GM12878 (cell line): ENCODE results near the gene PHF2. TPM values are rescaled to one million over a fixed set of nuclear protein-coding genes. Genes with fewer than 3 reads are reported as not detected.

Source experiments
- ATAC-seq: fragments of 200-7000 bp; cut with Tn5 transposase; 3 replicates; pipeline ENCODE4 v1.9.1; 2020; ENCODE audit warnings: mild to moderate bottlenecking, moderate library complexity
- BruUV-seq: library from RNA; stranded (reverse); fragments of 400-500 nt; replicated peaks from 2 replicates; lab custom pipeline; 2021; lab: Mats Ljungman, UMichigan
- CTCF ChIA-PET: fragments of 300-600 bp; sonication (Branson Sonifier 250); formaldehyde crosslinking; extraction: SDS; loops from one replicate; lab custom pipeline; 2021; ENCODE audit warnings: inconsistent platforms; lab: Yijun Ruan, JAX
- POLR2A ChIA-PET: fragments of 350-600 bp; formaldehyde crosslinking; extraction: SDS; loops from one replicate; lab custom pipeline; 2021; ENCODE audit warnings: inconsistent platforms; lab: Charles Lee
- RAD21 ChIA-PET: fragments of 300-600 bp; sonication (Branson Sonifier 250); formaldehyde crosslinking; loops from one replicate; lab custom pipeline; 2023; ENCODE audit warnings: antibody characterized with exemption; ENCODE audit not compliant: unreplicated experiment; lab: Charles Lee
- SMC1A ChIA-PET: fragments of 300-600 bp; sonication (Branson Sonifier 250); formaldehyde crosslinking; loops from one replicate; lab custom pipeline; 2023; ENCODE audit not compliant: unreplicated experiment, uncharacterized antibody; lab: Charles Lee
- DNase-seq: peaks from one replicate; pipeline ENCODE4 v3.0.0-alpha.2; 2011; ENCODE audit warnings: low read depth, low spot score
- FAIRE-seq: peaks from 3 replicates; lab custom pipeline; 2011; peaks lifted over from hg19 to GRCh38; lab: Jason Lieb, UNC
- H2AFZ ChIP-seq: 2 replicates; pipeline ENCODE4 v1.6.0; 2011; ENCODE audit warnings: low read depth, low read length, control low read depth; ENCODE audit not compliant: control insufficient read depth
- H3K27ac ChIP-seq: 2 replicates; pipeline ENCODE4 v1.5.1; 2011; ENCODE audit warnings: control low read depth; ENCODE audit not compliant: control insufficient read depth, insufficient read depth
- H3K27me3 ChIP-seq, 2 experiments: replicated peaks in 1 of 2; 2 replicates each; pipeline versions ENCODE4 v1.6.0 to v1.6.1; 2011; ENCODE audit warnings: low read length in 1 of 2; ENCODE audit not compliant: control insufficient read depth in 2 of 2, insufficient read depth in 2 of 2
- H3K36me3 ChIP-seq, 2 experiments: 2 replicates each; pipeline ENCODE4 v1.5.1; 2011; ENCODE audit warnings: low read length in 1 of 2; ENCODE audit not compliant: control insufficient read depth in 2 of 2, insufficient read depth in 2 of 2
- H3K4me1 ChIP-seq: 2 replicates; pipeline ENCODE4 v1.6.1; 2011; ENCODE audit warnings: mild to moderate bottlenecking, low read length, moderate library complexity, mixed read lengths; ENCODE audit not compliant: control insufficient read depth, insufficient read depth
- H3K4me2 ChIP-seq: 2 replicates; pipeline ENCODE4 v1.6.0; 2011; ENCODE audit warnings: control low read depth; ENCODE audit not compliant: control insufficient read depth, insufficient read depth
- H3K4me3 ChIP-seq: fragments of 200-600 bp; sonication (generic); 2 replicates; pipeline ENCODE4 v1.5.1; 2016
- H3K79me2 ChIP-seq: 2 replicates; pipeline ENCODE4 v1.6.0; 2011; ENCODE audit warnings: low read length; ENCODE audit not compliant: control insufficient read depth, insufficient read depth
- H3K9ac ChIP-seq: 2 replicates; pipeline ENCODE4 v1.8.0; 2011; ENCODE audit warnings: low read length, control low read depth, mixed read lengths; ENCODE audit not compliant: control insufficient read depth, insufficient read depth
- H3K9me3 ChIP-seq: replicated peaks from 3 replicates; pipeline ENCODE4 v1.5.1; 2011; ENCODE audit warnings: mild to moderate bottlenecking, low read length; ENCODE audit not compliant: control insufficient read depth, insufficient read depth
- H4K20me1 ChIP-seq: 2 replicates; pipeline ENCODE4 v1.6.0; 2011; ENCODE audit not compliant: control insufficient read depth, insufficient read depth
- CBX5 ChIP-seq: sonication (generic); IDR thresholded peaks from 2 replicates; pipeline ENCODE4 v1.6.1; 2016; ENCODE audit warnings: low read depth, moderate library complexity, mild to moderate bottlenecking, inconsistent platforms
- CHD2 ChIP-seq: IDR thresholded peaks from 2 replicates; pipeline ENCODE4 v1.6.1; 2011; ENCODE audit warnings: low read depth, low read length, improper control_type of control experiment, borderline replicate concordance
- EED ChIP-seq: sonication (generic); IDR thresholded peaks from 2 replicates; pipeline ENCODE4 v1.6.1; 2016; ENCODE audit warnings: antibody characterized with exemption, low read depth
- GABPA ChIP-seq: IDR thresholded peaks from 2 replicates; pipeline ENCODE4 v1.6.1; 2014; ENCODE audit warnings: antibody characterized with exemption, low read depth, mild to moderate bottlenecking, inconsistent platforms
- JUNB ChIP-seq: IDR thresholded peaks from 2 replicates; pipeline ENCODE4 v1.6.1; 2016; ENCODE audit warnings: antibody characterized with exemption, mild to moderate bottlenecking
- KAT2A ChIP-seq: conservative IDR thresholded peaks from 2 replicates; pipeline ENCODE4 v1.6.1; 2011; ENCODE audit warnings: low read depth, low read length; ENCODE audit not compliant: control insufficient read depth
- MEF2A ChIP-seq: IDR thresholded peaks from 2 replicates; pipeline ENCODE4 v1.6.1; 2011; ENCODE audit warnings: low read depth, mild to moderate bottlenecking, low read length, moderate library complexity; ENCODE audit not compliant: insufficient read depth
- PAX5 ChIP-seq: IDR thresholded peaks from 2 replicates; pipeline ENCODE4 v1.6.1; 2011; ENCODE audit warnings: low read depth, low read length, borderline replicate concordance
- RAD21 ChIP-seq: IDR thresholded peaks from 2 replicates; pipeline ENCODE4 v1.6.1; 2011; ENCODE audit warnings: mild to moderate bottlenecking, low read depth, low read length, moderate library complexity; ENCODE audit not compliant: insufficient read depth
- RCOR1 ChIP-seq: conservative IDR thresholded peaks from 2 replicates; pipeline ENCODE4 v1.6.1; 2012; ENCODE audit warnings: low read depth, low read length, improper control_type of control experiment
- SMAD1 ChIP-seq: fragments of 450-650 bp; IDR thresholded peaks from 2 replicates; pipeline ENCODE4 v1.6.1; 2018; ENCODE audit warnings: mild to moderate bottlenecking, low read depth; ENCODE audit not compliant: partially characterized antibody
- SMC3 ChIP-seq: IDR thresholded peaks from 2 replicates; pipeline ENCODE4 v1.6.1; 2011; ENCODE audit warnings: low read length, improper control_type of control experiment, borderline replicate concordance
- SREBF1 ChIP-seq: IDR thresholded peaks from 2 replicates; pipeline ENCODE4 v1.6.1; 2012; ENCODE audit warnings: mild to moderate bottlenecking, low read length
- ZNF622 ChIP-seq: fragments of 450-650 bp; IDR thresholded peaks from 2 replicates; pipeline ENCODE4 v1.6.1; 2017; ENCODE audit warnings: mild to moderate bottlenecking, inconsistent platforms
- WGBS: methylation state at CpG from one replicate; pipeline ENCODE4 v1.1.6; 2016; ENCODE audit warnings: low lambda C conversion rate; ENCODE audit not compliant: insufficient replicate concordance, insufficient coverage; ENCODE audit errors: missing lambda C conversion rate; 5-methylcytosine and 5-hydroxymethylcytosine counted together
- in situ Hi-C: fragments of 300-500 bp; cut with MboI; formaldehyde crosslinking; loops from 9 replicates; pipeline ENCODE4 v1.14.3; 2018; ENCODE audit warnings: mixed read lengths
- intact Hi-C: fragments of 100-400 bp; cut with micrococcal nuclease; formaldehyde crosslinking; loops from one replicate; pipeline ENCODE4 v1.14.2; 2022; ENCODE audit not compliant: unreplicated experiment
- polyA plus RNA-seq, 11 experiments: library from polyadenylated mRNA; depleted of rRNA in 4 of 11; unstranded in 6 of 11; stranded (reverse) in 5 of 11; fragments of >200 nt; fragmentation: Nextera tagmentation in 4 of 11; fragmentation: Illumina TruSeq in 1 of 11; extraction: Ambion mirVana in 4 of 11; extraction: Trizol in 1 of 11; gene quantifications; 1 replicate in 1 of 11; 2 replicates in 10 of 11; pipeline versions ENCODE4 v1.2.1 to v1.2.3, GENCODE V29; 2011 to 2016; ENCODE audit warnings: inconsistent platforms in 2 of 11, missing spikeins in 2 of 11, low read depth in 1 of 11
- total RNA-seq, 4 experiments: library from RNA; depleted of rRNA in 3 of 4; stranded (reverse); fragments of >200 nt in 3 of 4; fragmentation: Illumina TruSeq in 1 of 4; extraction: Trizol in 1 of 4; gene quantifications; 2 replicates each; pipeline versions ENCODE4 v1.2.1 to v1.2.3, GENCODE V29; 2013 to 2021
- TF ChIP-seq, protein P1 (sequence below): IDR thresholded peaks from 2 replicates; pipeline ENCODE4 v1.6.1; 2012; ENCODE audit warnings: improper control_type of control experiment, low read depth, low read length; ENCODE audit not compliant: insufficient replicate concordance
- TF ChIP-seq, protein P2 (sequence below): IDR thresholded peaks from 2 replicates; pipeline ENCODE4 v1.6.1; 2012; ENCODE audit warnings: low read depth, low read length, improper control_type of control experiment
- TF ChIP-seq, protein P3 (sequence below), 3 experiments: IDR thresholded peaks in 2 of 3; conservative IDR thresholded peaks in 1 of 3; 2 replicates each; pipeline ENCODE4 v1.5.1; 2011; ENCODE audit warnings: low read depth in 3 of 3, low read length in 3 of 3, mild to moderate bottlenecking in 3 of 3, control low read depth in 2 of 3, moderate library complexity in 2 of 3, inconsistent platforms in 1 of 3, mixed read lengths in 1 of 3; ENCODE audit not compliant: control insufficient read depth in 2 of 3, insufficient read depth in 1 of 3; ENCODE audit errors: extremely low read depth in 1 of 3

The PHF2 gene
- total and polyA plus RNA-seq, 10 of the 15 experiments (the other 5 are each of a cell fraction or from before 2014, with no cell fraction given) = 0.34 to 13.3 (median 5.5) TPM

DNA sequence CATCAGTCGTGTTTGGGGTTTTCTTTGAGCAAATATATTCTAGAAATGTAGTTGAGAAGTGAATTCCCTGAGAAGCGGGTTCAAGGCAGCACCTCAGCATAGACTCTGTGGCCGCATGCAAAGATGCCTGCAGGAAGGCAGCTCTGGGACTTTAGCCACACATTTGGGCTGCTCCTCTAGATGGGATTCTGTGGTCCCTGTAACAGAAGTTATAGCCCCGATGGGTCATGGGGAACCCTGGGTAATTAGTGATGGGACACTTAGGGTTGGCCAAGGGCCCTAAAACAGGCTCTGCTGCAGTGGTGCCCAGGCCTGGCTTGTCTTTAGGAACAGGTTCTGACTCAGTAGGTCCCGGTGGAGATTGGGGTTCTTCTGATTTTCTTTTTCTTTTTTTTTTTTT is 36.8 kb downstream of the PHF2 start (continued):
- TF ChIP-seq, protein P1, sequence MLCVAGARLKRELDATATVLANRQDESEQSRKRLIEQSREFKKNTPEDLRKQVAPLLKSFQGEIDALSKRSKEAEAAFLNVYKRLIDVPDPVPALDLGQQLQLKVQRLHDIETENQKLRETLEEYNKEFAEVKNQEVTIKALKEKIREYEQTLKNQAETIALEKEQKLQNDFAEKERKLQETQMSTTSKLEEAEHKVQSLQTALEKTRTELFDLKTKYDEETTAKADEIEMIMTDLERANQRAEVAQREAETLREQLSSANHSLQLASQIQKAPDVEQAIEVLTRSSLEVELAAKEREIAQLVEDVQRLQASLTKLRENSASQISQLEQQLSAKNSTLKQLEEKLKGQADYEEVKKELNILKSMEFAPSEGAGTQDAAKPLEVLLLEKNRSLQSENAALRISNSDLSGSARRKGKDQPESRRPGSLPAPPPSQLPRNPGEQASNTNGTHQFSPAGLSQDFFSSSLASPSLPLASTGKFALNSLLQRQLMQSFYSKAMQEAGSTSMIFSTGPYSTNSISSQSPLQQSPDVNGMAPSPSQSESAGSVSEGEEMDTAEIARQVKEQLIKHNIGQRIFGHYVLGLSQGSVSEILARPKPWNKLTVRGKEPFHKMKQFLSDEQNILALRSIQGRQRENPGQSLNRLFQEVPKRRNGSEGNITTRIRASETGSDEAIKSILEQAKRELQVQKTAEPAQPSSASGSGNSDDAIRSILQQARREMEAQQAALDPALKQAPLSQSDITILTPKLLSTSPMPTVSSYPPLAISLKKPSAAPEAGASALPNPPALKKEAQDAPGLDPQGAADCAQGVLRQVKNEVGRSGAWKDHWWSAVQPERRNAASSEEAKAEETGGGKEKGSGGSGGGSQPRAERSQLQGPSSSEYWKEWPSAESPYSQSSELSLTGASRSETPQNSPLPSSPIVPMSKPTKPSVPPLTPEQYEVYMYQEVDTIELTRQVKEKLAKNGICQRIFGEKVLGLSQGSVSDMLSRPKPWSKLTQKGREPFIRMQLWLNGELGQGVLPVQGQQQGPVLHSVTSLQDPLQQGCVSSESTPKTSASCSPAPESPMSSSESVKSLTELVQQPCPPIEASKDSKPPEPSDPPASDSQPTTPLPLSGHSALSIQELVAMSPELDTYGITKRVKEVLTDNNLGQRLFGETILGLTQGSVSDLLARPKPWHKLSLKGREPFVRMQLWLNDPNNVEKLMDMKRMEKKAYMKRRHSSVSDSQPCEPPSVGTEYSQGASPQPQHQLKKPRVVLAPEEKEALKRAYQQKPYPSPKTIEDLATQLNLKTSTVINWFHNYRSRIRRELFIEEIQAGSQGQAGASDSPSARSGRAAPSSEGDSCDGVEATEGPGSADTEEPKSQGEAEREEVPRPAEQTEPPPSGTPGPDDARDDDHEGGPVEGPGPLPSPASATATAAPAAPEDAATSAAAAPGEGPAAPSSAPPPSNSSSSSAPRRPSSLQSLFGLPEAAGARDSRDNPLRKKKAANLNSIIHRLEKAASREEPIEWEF = no peak
- TF ChIP-seq EED (no peak), RAD21 (no peak), RCOR1 (no peak), ZNF622 (no peak), CBX5 (no peak), SREBF1 (no peak), JUNB (no peak)

DNA sequence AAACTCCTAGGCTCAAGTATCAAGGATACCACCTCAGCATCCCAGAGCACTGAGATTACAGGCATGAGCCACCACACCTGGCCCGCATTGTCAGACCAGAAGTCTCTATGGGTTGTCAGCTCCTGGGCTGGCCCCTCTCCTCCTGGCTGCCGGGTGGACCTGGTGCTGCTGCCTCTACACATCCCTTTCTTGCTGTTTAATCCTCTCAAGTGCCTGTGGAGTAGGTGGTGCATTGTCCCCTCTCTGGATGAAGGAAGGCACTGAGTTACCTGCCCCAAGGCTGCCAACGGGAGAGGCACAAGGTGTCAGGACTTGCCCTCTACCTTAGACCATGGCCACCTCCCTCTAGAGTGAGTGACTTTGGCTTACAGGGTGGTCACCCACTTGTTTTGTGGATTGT is 37.4 kb downstream of the PHF2 start:
- ChIA-PET SMC1A (no interaction called here), RAD21 (interaction anchor here (0.5 kb wide), 1 partner anchor 333 kb away, joined by 4 read pairs; no protein-coding TSS in a partner anchor), CTCF (no interaction called here), POLR2A (no interaction called here)
- Histone ChIP-seq H3K27me3 (no peaks in the 10 kb centered on the region), H2AFZ (no peak overlapping the region), H3K79me2 (no peaks in the 10 kb centered on the region; the same call in 1 of the 2 replicates), H3K9ac (no peak overlapping the region), H3K4me2 (no peak overlapping the region), H3K4me3 (no peak overlapping the region), H3K4me1 (peaks cover 3% of the 10 kb centered on the region; the same call in 1 of the 2 replicates), H4K20me1 (no peaks in the 10 kb centered on the region), H3K9me3 (peaks cover 7% of the 10 kb centered on the region; the same call in 2 of the 3 replicates), H3K27ac (no peak overlapping the region), H3K36me3 (no peaks in the 10 kb centered on the region)
- FAIRE-seq (no peak), DNase-seq (no peak), ATAC-seq (no peak)
- in situ Hi-C loops = no loop called here
- intact Hi-C loops = no loop called here
- no TSS peak for BruUV-seq
- 63% methylated on average over 3 of the region's 3 CpGs for WGBS
- no peak for TF ChIP-seq GABPA
- no peak for TF ChIP-seq CHD2
- no peak for TF ChIP-seq SMC3
- no peak for TF ChIP-seq MEF2A
- TF ChIP-seq KAT2A = no peak
- TF ChIP-seq, protein P2, sequence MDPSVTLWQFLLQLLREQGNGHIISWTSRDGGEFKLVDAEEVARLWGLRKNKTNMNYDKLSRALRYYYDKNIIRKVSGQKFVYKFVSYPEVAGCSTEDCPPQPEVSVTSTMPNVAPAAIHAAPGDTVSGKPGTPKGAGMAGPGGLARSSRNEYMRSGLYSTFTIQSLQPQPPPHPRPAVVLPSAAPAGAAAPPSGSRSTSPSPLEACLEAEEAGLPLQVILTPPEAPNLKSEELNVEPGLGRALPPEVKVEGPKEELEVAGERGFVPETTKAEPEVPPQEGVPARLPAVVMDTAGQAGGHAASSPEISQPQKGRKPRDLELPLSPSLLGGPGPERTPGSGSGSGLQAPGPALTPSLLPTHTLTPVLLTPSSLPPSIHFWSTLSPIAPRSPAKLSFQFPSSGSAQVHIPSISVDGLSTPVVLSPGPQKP = no peak
- TF ChIP-seq PAX5 = no peak
- TF ChIP-seq, protein P3, sequence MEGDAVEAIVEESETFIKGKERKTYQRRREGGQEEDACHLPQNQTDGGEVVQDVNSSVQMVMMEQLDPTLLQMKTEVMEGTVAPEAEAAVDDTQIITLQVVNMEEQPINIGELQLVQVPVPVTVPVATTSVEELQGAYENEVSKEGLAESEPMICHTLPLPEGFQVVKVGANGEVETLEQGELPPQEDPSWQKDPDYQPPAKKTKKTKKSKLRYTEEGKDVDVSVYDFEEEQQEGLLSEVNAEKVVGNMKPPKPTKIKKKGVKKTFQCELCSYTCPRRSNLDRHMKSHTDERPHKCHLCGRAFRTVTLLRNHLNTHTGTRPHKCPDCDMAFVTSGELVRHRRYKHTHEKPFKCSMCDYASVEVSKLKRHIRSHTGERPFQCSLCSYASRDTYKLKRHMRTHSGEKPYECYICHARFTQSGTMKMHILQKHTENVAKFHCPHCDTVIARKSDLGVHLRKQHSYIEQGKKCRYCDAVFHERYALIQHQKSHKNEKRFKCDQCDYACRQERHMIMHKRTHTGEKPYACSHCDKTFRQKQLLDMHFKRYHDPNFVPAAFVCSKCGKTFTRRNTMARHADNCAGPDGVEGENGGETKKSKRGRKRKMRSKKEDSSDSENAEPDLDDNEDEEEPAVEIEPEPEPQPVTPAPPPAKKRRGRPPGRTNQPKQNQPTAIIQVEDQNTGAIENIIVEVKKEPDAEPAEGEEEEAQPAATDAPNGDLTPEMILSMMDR (IDR thresholded peaks at IDR 0.05 in 2 of 3, conservative IDR thresholded peaks at IDR 0.05 in 1 of 3; ENCODE audit: control insufficient read depth in 2 of 3, extremely low read depth in 1 of 3, insufficient read depth in 1 of 3, low read depth in 3 of 3, low read length in 3 of 3) = no peak
- TF ChIP-seq RAD21 = no peak
- TF ChIP-seq SMAD1 = no peak
